IMR-90 (cell line): Measurements from ENCODE around the gene C12orf50. TPM values are rescaled to one million over a fixed set of nuclear protein-coding genes. Genes with fewer than 3 reads are reported as not detected.

Experiments used
- ATAC-seq: fragments of 200-7000 bp; cut with Tn5 transposase; 2 replicates; pipeline ENCODE4 v1.9.1; 2020; ENCODE audit warnings: low read depth, mild to moderate bottlenecking, moderate library complexity
- BruUV-seq: library from RNA; stranded (reverse); fragments of 400-500 nt; replicated peaks from 2 replicates; lab custom pipeline; 2021; lab: Mats Ljungman, UMichigan
- CTCF ChIA-PET: fragments of 300-600 bp; formaldehyde crosslinking; extraction: SDS; loops from one replicate; lab custom pipeline; 2021; ENCODE audit warnings: antibody characterized with exemption; lab: Yijun Ruan, JAX
- POLR2A ChIA-PET: fragments of 300-600 bp; sonication (Branson Sonifier 250); formaldehyde crosslinking; loops from one replicate; lab custom pipeline; 2022; ENCODE audit warnings: antibody characterized with exemption; ENCODE audit not compliant: unreplicated experiment; lab: Charles Lee
- DNase-seq: peaks from one replicate; pipeline ENCODE4 v3.0.0; 2013
- H2AFZ ChIP-seq: replicated peaks from 2 replicates; pipeline ENCODE3; 2013; ENCODE audit warnings: low read length, mild to moderate bottlenecking; ENCODE audit not compliant: poor library complexity
- H2AK5ac ChIP-seq: 2 replicates; pipeline ENCODE4 v1.6.1; 2013; ENCODE audit warnings: low read depth, low read length, inconsistent platforms
- H2AK9ac ChIP-seq: replicated peaks from 2 replicates; pipeline ENCODE3; 2013; ENCODE audit warnings: mild to moderate bottlenecking, low read depth, low read length, moderate library complexity; ENCODE audit not compliant: poor library complexity
- H2BK120ac ChIP-seq: 2 replicates; pipeline ENCODE4 v1.6.1; 2013; ENCODE audit warnings: low read depth, low read length, inconsistent platforms
- H2BK15ac ChIP-seq: 3 replicates; pipeline ENCODE4 v1.6.1; 2013; ENCODE audit warnings: low read depth, low read length, inconsistent platforms
- H2BK20ac ChIP-seq: 2 replicates; pipeline ENCODE4 v1.6.1; 2013; ENCODE audit warnings: low read depth, mild to moderate bottlenecking, inconsistent platforms, low read length, moderate library complexity
- H2BK5ac ChIP-seq: 2 replicates; pipeline ENCODE4 v1.6.1; 2013; ENCODE audit warnings: mild to moderate bottlenecking, low read depth, low read length, inconsistent platforms; ENCODE audit not compliant: poor library complexity, severe bottlenecking
- H3K14ac ChIP-seq: replicated peaks from 2 replicates; pipeline ENCODE4 v1.6.1; 2013; ENCODE audit warnings: low read depth, low read length, inconsistent platforms
- H3K18ac ChIP-seq: 2 replicates; pipeline ENCODE4 v1.6.1; 2013; ENCODE audit warnings: low read depth, low read length, control low read depth
- H3K23ac ChIP-seq: 2 replicates; pipeline ENCODE4 v1.6.1; 2013; ENCODE audit warnings: low read depth, low read length, inconsistent platforms
- H3K27ac ChIP-seq: 2 replicates; pipeline ENCODE4 v1.5.1; 2013; ENCODE audit warnings: mild to moderate bottlenecking, control low read depth, low read length; ENCODE audit not compliant: insufficient read depth
- H3K27me3 ChIP-seq: 2 replicates; pipeline ENCODE4 v1.6.1; 2013; ENCODE audit warnings: low read length; ENCODE audit not compliant: control insufficient read depth, insufficient read depth
- H3K36me3 ChIP-seq: 2 replicates; pipeline ENCODE4 v1.6.1; 2013; ENCODE audit warnings: low read length, mixed read lengths; ENCODE audit not compliant: control insufficient read depth, insufficient read depth
- H3K4ac ChIP-seq: 2 replicates; pipeline ENCODE4 v1.6.1; 2013; ENCODE audit warnings: low read depth, low read length, inconsistent platforms
- H3K4me1 ChIP-seq: 2 replicates; pipeline ENCODE4 v1.6.1; 2013; ENCODE audit warnings: low read length, mixed read lengths; ENCODE audit not compliant: control insufficient read depth, insufficient read depth
- H3K4me2 ChIP-seq: 2 replicates; pipeline ENCODE4 v1.6.1; 2013; ENCODE audit warnings: low read depth, mild to moderate bottlenecking, control low read depth, low read length, moderate library complexity
- H3K4me3 ChIP-seq: 2 replicates; pipeline ENCODE4 v1.5.1; 2013; ENCODE audit warnings: low read depth, mild to moderate bottlenecking, control low read depth, low read length, moderate library complexity; ENCODE audit not compliant: insufficient read depth
- H3K56ac ChIP-seq: 2 replicates; pipeline ENCODE4 v1.6.1; 2013; ENCODE audit warnings: low read length, inconsistent platforms; ENCODE audit not compliant: insufficient read depth; ENCODE audit errors: extremely low read depth
- H3K79me1 ChIP-seq, 2 experiments: 2 replicates each; pipeline ENCODE4 v1.6.1; 2013; ENCODE audit warnings: low read length in 2 of 2, inconsistent platforms in 1 of 2, low read depth in 1 of 2
- H3K9ac ChIP-seq: 2 replicates; pipeline ENCODE4 v1.6.1; 2013; ENCODE audit warnings: low read depth, low read length, control low read depth
- H3K9me1 ChIP-seq: 2 replicates; pipeline ENCODE4 v1.6.1; 2013; ENCODE audit warnings: low read length, inconsistent platforms; ENCODE audit not compliant: insufficient read depth
- H3K9me3 ChIP-seq: 2 replicates; pipeline ENCODE4 v1.6.1; 2013; ENCODE audit warnings: low read length; ENCODE audit not compliant: control insufficient read depth, insufficient read depth
- H4K20me1 ChIP-seq: 2 replicates; pipeline ENCODE4 v1.6.1; 2013; ENCODE audit warnings: low read length, inconsistent platforms; ENCODE audit not compliant: insufficient read depth
- H4K5ac ChIP-seq: 2 replicates; pipeline ENCODE4 v1.6.1; 2013; ENCODE audit warnings: mild to moderate bottlenecking, low read depth, low read length, control low read depth
- H4K8ac ChIP-seq, 2 experiments: 2 replicates each; pipeline ENCODE4 v1.6.1; 2013; ENCODE audit warnings: low read depth in 2 of 2, low read length in 2 of 2, control low read depth in 1 of 2, inconsistent platforms in 1 of 2
- H4K91ac ChIP-seq: 2 replicates; pipeline ENCODE4 v1.6.1; 2013; ENCODE audit warnings: low read depth, low read length, inconsistent platforms; ENCODE audit not compliant: insufficient read depth
- BHLHE40 ChIP-seq: fragments of 150-350 bp; IDR thresholded peaks from 2 replicates; pipeline ENCODE4 v1.6.1; 2016; ENCODE audit warnings: mild to moderate bottlenecking, low read depth, low read length
- CEBPB ChIP-seq: IDR thresholded peaks from 2 replicates; pipeline ENCODE4 v1.6.1; 2012; ENCODE audit warnings: low read depth, low read length, improper control_type of control experiment
- CHD1 ChIP-seq: IDR thresholded peaks from 2 replicates; pipeline ENCODE4 v1.6.1; 2012; ENCODE audit warnings: low read depth, low read length, improper control_type of control experiment
- MAFK ChIP-seq: IDR thresholded peaks from 2 replicates; pipeline ENCODE4 v1.6.1; 2012; ENCODE audit warnings: low read depth, low read length, improper control_type of control experiment
- MXI1 ChIP-seq: IDR thresholded peaks from 2 replicates; pipeline ENCODE4 v1.6.1; 2012; ENCODE audit warnings: low read depth, mild to moderate bottlenecking, low read length, moderate library complexity, borderline replicate concordance
- NFE2L2 ChIP-seq: fragments of 150-350 bp; IDR thresholded peaks from 2 replicates; pipeline ENCODE4 v1.6.1; 2016; ENCODE audit warnings: low read depth, mild to moderate bottlenecking, low read length
- POLR2A ChIP-seq: IDR thresholded peaks from 2 replicates; pipeline ENCODE4 v1.6.1; 2012; ENCODE audit warnings: mild to moderate bottlenecking, low read depth, low read length
- WGBS, 2 experiments: methylation state at CpG; one replicate each; pipeline versions ENCODE4 v1.1.5 to v1.1.7; 2013; ENCODE audit warnings: missing lambda C conversion rate in 2 of 2; ENCODE audit not compliant: insufficient read length in 1 of 2; ENCODE audit errors: extremely low coverage in 2 of 2; 5-methylcytosine and 5-hydroxymethylcytosine counted together
- dilution Hi-C: fragments of 300-500 bp; cut with HindIII; formaldehyde crosslinking; loops from one replicate; pipeline ENCODE4 v1.14.3; 2018; ENCODE audit warnings: low sequenced_read_pairs; ENCODE audit not compliant: unreplicated experiment
- in situ Hi-C: fragments of 300-500 bp; cut with MboI; formaldehyde crosslinking; loops from 3 replicates; pipeline ENCODE4 v1.14.3; 2019; ENCODE audit warnings: low sequenced_read_pairs, inconsistent platforms, mixed read lengths
- intact Hi-C: fragments of 100-400 bp; cut with micrococcal nuclease; formaldehyde crosslinking; loops from 2 replicates; pipeline ENCODE4 v1.10.0; 2022
- polyA plus RNA-seq, 3 experiments: library from polyadenylated mRNA; depleted of rRNA; stranded (reverse); fragments of >200 nt; gene quantifications; 2 replicates each; pipeline ENCODE4 v1.2.3, GENCODE V29; 2012; ENCODE audit warnings: low replicate concordance in 1 of 3
- total RNA-seq: library from RNA; depleted of rRNA; stranded (reverse); fragments of >200 nt; gene quantifications from 2 replicates; pipeline ENCODE4 v1.2.3, GENCODE V29; 2012
- TF ChIP-seq, protein P1 (sequence below): fragments of 150-350 bp; IDR thresholded peaks from 2 replicates; pipeline ENCODE4 v1.6.1; 2016; ENCODE audit warnings: low read depth, mild to moderate bottlenecking, low read length, moderate library complexity, borderline replicate concordance

The C12orf50 gene
- total and polyA plus RNA-seq, 2 of the 4 experiments (the other 2 are of a cell fraction): not detected

DNA sequence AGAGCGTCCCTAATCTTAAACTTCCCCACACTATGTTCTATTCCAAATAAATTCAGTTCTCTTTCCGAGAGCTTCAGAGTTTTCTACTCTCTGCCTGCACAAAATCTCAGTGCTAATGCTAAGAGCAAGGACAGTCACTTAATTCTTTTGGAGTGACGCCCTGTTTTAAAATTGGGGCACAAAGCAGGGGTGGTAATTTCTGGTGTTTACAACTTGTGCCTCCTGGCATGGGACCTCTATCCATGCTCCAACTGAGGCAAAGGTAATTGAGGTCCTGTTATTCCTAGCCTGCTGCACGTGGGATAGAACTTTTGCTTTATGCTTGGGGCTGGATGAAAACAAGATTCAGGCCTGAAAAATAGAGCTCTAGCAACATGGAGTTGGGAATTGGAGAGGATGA, 22.9 kb downstream of the C12orf50 start:
- DNase-seq (no peak), ATAC-seq (no peak)
- no peaks in the 10 kb centered on the region for H3K27me3 ChIP-seq
- ChIA-PET POLR2A (no interaction called here), CTCF (no interaction called here)
- H3K36me3 ChIP-seq: no peaks in the 10 kb centered on the region
- H3K4me3 ChIP-seq: no peak overlapping the region
- H4K5ac ChIP-seq: no peak overlapping the region
- H3K79me1 ChIP-seq: no peaks in the 10 kb centered on the region
- no peak overlapping the region for H3K56ac ChIP-seq
- no peak overlapping the region for H2BK15ac ChIP-seq
- no peak overlapping the region for H2BK5ac ChIP-seq
- H2AK5ac ChIP-seq: no peak overlapping the region
- BruUV-seq: no TSS peak
- in situ Hi-C loops: no loop called here
- no peak overlapping the region for H2AK9ac ChIP-seq
- no peaks in the 10 kb centered on the region for H3K4me1 ChIP-seq
- no peaks in the 10 kb centered on the region for H3K9me3 ChIP-seq
- no CpG with 5 or more reads among the region's 4 CpGs for WGBS, 2 experiments
- no peak overlapping the region for H4K8ac ChIP-seq
- H2BK120ac ChIP-seq: no peak overlapping the region
- H2BK20ac ChIP-seq: no peak overlapping the region
- no peak overlapping the region for H3K4ac ChIP-seq
- no peak overlapping the region for H3K18ac ChIP-seq
- no peaks in the 10 kb centered on the region for H3K9me1 ChIP-seq
- TF ChIP-seq, protein P1, sequence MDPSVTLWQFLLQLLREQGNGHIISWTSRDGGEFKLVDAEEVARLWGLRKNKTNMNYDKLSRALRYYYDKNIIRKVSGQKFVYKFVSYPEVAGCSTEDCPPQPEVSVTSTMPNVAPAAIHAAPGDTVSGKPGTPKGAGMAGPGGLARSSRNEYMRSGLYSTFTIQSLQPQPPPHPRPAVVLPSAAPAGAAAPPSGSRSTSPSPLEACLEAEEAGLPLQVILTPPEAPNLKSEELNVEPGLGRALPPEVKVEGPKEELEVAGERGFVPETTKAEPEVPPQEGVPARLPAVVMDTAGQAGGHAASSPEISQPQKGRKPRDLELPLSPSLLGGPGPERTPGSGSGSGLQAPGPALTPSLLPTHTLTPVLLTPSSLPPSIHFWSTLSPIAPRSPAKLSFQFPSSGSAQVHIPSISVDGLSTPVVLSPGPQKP: no peak
- TF ChIP-seq CEBPB (no peak), MXI1 (no peak), BHLHE40 (no peak), POLR2A (no peak), NFE2L2 (no peak), CHD1 (no peak), MAFK (no peak)
- H3K27ac ChIP-seq: no peak overlapping the region
- no peak overlapping the region for H3K23ac ChIP-seq
- intact Hi-C loops: no loop called here
- H4K91ac ChIP-seq: no peak overlapping the region
- H3K9ac ChIP-seq: no peak overlapping the region
- H2AFZ ChIP-seq: no peak overlapping the region
- no peak overlapping the region for H3K14ac ChIP-seq
- no peak overlapping the region for H3K4me2 ChIP-seq
- H4K20me1 ChIP-seq: no peaks in the 10 kb centered on the region
- dilution Hi-C loops: no loop called here
